HFF-Myc (cell line): ENCODE results near the gene EPB42.
"Not testable (repeated sequence)": the region's sequence is repeated elsewhere in the genome, so short reads cannot be mapped to it uniquely, and the experiment has no call there.

Experiments used
- DNase-seq: peaks from one replicate; pipeline ENCODE4 v3.0.0-alpha.2; 2011; ENCODE audit warnings: low read depth; ENCODE audit errors: extremely low read depth
- H3K4me3 ChIP-seq: replicated peaks from 2 replicates; pipeline ENCODE4 v1.5.1; 2011; ENCODE audit warnings: low read depth, mild to moderate bottlenecking, control low read depth, low read length
- CTCF ChIP-seq: IDR thresholded peaks from 2 replicates; pipeline ENCODE4 v1.5.1; 2012; ENCODE audit warnings: mild to moderate bottlenecking, low read depth, low read length, control low read depth; ENCODE audit errors: missing control alignments

EPB42 gene

GRCh38 chr15:43198992-43199391, 21.8 kb downstream of the EPB42 start:
- no peak for TF ChIP-seq CTCF
- H3K4me3 ChIP-seq, result no peak overlapping the region
- no peak for DNase-seq

GRCh38 chr15:43198556-43198955, 22.3 kb downstream of the EPB42 start:
- DNase-seq, result not testable (repeated sequence)

GRCh38 chr15:43197773-43198172, 23.0 kb downstream of the EPB42 start:
- not testable (repeated sequence) for H3K4me3 ChIP-seq, DNase-seq

More at GRCh38 chr15:43198556-43198955, 22.3 kb downstream of the EPB42 start:
- not testable (repeated sequence) for H3K4me3 ChIP-seq

GRCh38 chr15:43196760-43197548, 23.9 kb downstream of the EPB42 start:
- DNase-seq, result no peak
- TF ChIP-seq CTCF, result no peak
- H3K4me3 ChIP-seq, result no peak overlapping the region

GRCh38 chr15:43194795-43195194, 26.0 kb downstream of the EPB42 start:
- no peak for DNase-seq
- TF ChIP-seq CTCF, result no peak

GRCh38 chr15:43193710-43194109, 27.1 kb downstream of the EPB42 start:
- no peak for TF ChIP-seq CTCF
- DNase-seq, result no peak
- no peak overlapping the region for H3K4me3 ChIP-seq

More at GRCh38 chr15:43194795-43195194, 26.0 kb downstream of the EPB42 start:
- no peak overlapping the region for H3K4me3 ChIP-seq

GRCh38 chr15:43190178-43190577, 30.6 kb downstream of the EPB42 start:
- no peak for DNase-seq
- no peak for TF ChIP-seq CTCF
- no peak overlapping the region for H3K4me3 ChIP-seq

GRCh38 chr15:43189296-43189695, 31.5 kb downstream of the EPB42 start:
- TF ChIP-seq CTCF, result no peak
- no peak for DNase-seq

More at GRCh38 chr15:43189296-43189695, 31.5 kb downstream of the EPB42 start:
- H3K4me3 ChIP-seq, result no peak overlapping the region
